Measurements from ENCODE around the gene OOSP1. TPM values are rescaled to one million over a fixed set of nuclear protein-coding genes. Genes with fewer than 3 reads are reported as not detected.
"Not testable (repeated sequence)": the region's sequence is repeated elsewhere in the genome, so short reads cannot be mapped to it uniquely, and the experiment has no call there.

Gene OOSP1
- total RNA-seq, 1 donor from 2014 or later, result 0.13 TPM

DNA sequence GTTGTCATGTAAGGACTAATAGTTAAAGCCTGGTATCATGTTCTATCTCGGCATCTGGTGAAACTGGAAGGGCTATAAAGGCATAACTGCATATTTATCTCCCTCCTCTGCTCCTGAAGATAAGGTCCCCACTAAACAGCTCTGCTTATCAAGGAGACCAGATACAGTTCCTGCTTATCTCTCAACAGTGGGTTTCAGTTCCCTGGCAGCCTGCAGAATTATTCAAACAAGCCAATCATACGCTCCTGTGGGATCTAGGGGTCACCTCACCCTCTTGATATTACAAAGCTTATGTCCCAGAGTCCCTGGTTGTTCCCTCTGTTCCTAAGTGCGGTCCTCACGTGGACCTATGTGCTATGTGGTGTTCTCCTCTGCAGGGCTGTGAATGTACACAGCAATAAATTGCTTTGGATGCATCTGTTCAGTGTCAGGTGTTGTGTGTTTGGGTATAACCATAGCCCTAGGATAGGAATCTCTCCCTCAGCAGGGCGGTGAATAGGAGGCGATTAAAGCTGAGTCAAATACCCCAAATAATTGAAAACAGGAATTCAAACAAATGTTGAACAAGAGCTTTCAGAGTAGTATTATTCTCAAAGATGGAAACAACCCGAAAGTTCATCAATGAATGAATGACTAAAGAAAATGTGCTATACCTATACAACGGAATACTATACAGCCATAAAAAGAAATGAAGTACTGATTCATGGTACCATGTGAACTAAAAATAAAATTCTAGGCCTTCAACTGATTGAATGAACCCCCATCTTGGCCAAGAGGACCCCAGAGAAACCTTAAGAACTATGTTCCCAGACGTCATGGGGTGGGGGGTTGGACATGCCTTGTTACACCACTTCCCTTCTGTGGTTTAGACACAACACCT is 22.5 kb downstream of the OOSP1 start:
- DNase-seq (ENCODE audit: low read depth in 2 of 2), result no peak

DNA sequence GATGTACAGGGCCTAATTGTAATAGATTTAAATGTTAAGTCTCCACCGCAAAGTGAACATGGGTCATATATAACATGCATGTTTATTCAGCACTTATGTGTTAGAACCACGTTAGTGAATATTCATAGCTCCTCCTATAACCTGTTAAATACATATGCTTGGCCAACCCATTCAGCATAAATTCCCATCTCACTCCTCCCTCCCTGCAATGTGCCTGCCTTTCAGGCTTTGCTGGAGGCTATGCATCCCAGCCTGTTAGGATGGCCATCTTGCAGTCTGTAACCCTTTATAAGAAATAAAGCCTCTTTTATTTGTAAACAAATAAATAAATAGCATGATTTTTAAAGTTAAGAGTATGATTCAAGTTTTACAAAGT is 23.9 kb downstream of the OOSP1 start:
- no peak for DNase-seq (ENCODE audit: low read depth in 2 of 2)

- no peak for DNase-seq (ENCODE audit: low read depth in 2 of 2)
Measured at GRCh38 chr11:59963733-59964132, 25.5 kb downstream of the OOSP1 start, which contains the start of gene OOSP4A. TSS of gene OOSP4A (plus strand) at chr11:59964033. CDS start at chr11:59964033, 0 bp downstream.

DNA sequence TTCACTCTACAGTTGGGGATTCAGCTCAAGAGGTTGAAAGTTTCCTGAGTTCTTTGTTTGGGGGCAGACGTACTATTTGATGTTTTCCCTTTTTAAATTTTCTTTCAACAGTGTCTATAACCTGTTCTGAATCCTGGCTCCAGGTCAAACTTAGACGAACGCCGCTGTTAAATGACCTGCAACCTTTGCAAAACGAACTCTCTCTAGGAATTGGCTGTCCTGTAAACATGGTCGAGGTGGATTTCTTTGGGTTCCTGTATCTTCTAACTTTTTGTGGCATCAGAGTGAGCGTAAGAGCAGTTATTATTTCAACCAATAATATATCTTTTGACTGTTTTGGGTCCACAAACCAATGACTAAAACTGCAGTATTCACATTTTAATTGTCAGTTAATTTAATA is 27.2 kb downstream of the OOSP1 start:
- DNase-seq (ENCODE audit: low read depth in 2 of 2), result no peak

DNA sequence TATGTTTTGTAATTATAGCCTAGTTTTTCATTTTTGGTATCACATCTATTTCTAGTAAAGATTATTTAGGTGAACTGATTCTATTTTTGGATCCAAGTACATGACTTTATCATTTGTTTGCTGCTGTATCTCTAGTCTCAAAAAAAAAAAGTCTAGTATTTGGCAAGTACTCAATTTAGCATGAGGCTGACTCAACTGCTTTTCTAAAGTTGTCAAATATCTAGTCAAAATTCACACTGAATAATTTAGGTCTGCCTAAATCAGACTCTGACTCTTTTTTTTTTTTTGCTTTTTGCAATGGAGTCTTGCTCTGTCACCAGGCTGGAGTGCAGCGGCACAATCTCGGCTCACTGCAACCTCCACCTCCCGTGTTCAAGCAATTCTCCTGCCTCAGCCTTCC is 28.0 kb downstream of the OOSP1 start:
- no peak for DNase-seq (ENCODE audit: low read depth in 2 of 2)

DNA sequence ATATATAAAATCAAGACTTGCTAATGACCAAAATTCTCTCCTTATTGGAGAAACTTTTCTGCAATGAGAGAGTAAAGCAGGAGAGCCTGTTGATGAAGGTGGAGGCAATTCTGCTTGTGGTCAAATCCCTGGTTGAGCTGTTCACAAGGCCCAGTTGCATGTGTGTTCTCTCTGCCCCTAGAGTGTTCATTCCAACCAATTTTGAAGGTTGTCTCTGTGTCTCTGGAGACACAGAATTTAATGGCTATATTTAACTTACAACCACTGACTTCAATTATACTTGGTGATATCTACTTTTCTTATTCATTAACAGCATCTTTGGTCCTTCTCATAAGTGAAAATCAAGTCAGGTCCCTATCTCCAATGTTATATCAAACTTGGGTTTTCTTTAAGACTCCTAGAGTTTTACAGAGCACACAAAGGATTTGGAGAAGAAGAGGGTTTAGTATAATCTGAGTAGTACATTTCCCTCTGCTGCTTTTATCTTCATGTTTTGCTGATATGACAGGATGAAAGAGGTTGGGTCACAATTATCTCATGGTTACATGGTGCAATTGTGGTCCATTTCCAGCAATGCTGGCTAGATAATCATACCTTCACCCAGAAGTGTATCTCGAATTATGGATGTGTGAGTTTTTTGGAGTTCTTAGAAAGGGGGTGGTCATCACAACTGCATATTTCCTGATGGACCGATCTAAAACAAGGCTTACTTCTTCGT is 29.6 kb downstream of the OOSP1 start:
- DNase-seq (ENCODE audit: low read depth in 2 of 2), result no peak

DNA sequence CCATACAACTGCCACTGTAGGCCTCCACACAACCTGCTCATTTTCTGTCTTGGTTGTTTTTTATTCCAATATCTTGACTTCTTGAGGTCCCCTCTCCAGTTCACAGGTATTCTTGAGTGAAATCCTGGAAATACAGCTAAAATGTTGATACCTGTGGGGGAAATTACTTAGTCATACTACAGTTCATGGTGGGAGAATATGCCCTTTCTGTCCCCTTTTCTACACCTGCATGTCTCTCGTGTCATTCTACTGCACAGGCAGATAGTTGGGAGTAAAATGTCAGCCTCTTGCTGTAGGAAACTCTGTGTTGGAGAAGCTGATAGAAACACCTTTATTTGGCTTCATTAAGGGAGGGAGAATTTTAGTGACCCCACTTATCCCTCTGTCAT is 30.2 kb downstream of the OOSP1 start:
- DNase-seq (ENCODE audit: low read depth in 2 of 2), result no peak

GRCh38 chr11:59973097-59973496 is 34.9 kb downstream of the OOSP1 start:
- DNase-seq (ENCODE audit: low read depth in 2 of 2), result no peak

- no peak for DNase-seq (ENCODE audit: low read depth in 2 of 2)
Measured at GRCh38 chr11:59981106-59981770, 43.0 kb downstream of the OOSP1 start.

GRCh38 chr11:59982037-59982436 is 43.8 kb downstream of the OOSP1 start:
- not testable (repeated sequence) for DNase-seq (ENCODE audit: low read depth in 2 of 2)

GRCh38 chr11:59983212-59983611 is 45.0 kb downstream of the OOSP1 start:
- DNase-seq (ENCODE audit: low read depth in 2 of 2), result no peak

- no peak for DNase-seq (ENCODE audit: low read depth in 2 of 2)
Measured at GRCh38 chr11:59984368-59984767, 46.1 kb downstream of the OOSP1 start.

- DNase-seq (ENCODE audit: low read depth in 2 of 2), result no peak
Measured at GRCh38 chr11:59990421-59990820, 52.2 kb downstream of the OOSP1 start.

DNA sequence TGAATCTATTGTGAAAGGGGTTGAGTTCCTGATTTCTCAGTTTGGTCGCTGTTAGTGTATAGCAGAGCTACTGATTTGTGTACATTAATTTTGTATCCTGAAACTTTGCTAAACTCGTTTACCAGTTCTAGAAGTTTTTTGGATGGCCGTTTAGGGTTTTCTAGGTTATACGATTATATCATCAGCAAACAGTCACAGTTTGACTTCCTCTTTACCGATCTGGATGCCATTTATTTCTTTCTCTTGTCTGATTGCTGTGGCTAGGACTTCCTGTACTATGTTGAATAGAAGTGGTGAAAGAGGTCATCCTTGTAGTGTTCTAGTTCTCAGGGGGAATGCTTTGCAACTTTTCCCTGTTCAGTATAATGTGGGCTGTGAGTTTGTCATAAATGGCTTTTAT is 54.2 kb downstream of the OOSP1 start:
- DNase-seq (ENCODE audit: low read depth in 2 of 2), result no peak

- DNase-seq (ENCODE audit: low read depth in 2 of 2), result no peak
Measured at GRCh38 chr11:59997800-59998199, 59.6 kb downstream of the OOSP1 start.

- no peak for DNase-seq (ENCODE audit: low read depth in 2 of 2)
Measured at GRCh38 chr11:59999691-60000090, 61.5 kb downstream of the OOSP1 start.

DNA sequence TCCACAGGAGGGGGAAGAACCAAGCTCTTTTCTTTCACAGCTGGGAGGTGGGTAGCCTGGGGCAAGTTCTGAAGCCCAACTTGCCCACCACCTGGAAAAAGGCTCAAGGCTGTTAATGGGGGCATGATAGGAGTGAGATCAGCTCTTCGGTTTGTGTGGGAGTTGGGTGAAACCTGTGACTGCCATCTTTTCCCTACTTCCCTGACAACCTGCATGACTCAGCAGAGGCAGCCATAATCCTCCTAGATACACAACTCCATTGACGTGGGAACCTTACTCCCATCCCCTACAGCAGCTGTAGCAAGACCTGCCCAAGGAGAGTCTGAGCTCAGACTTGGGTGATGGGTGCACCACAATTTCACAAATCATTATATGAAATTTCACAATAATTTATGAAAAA is 65.5 kb downstream of the OOSP1 start:
- DNase-seq (ENCODE audit: low read depth in 2 of 2), result no peak

- no peak for DNase-seq (ENCODE audit: low read depth in 2 of 2)
Measured at GRCh38 chr11:60005360-60005759, 67.1 kb downstream of the OOSP1 start.

All from dermis microvascular lymphatic vessel endothelial cell (primary cell).